ENCODE measurements around the gene ZNF628. TPM values are rescaled to one million over a fixed set of nuclear protein-coding genes. Genes with fewer than 3 reads are reported as not detected.

ZNF628 gene
- polyA plus RNA-seq (2011; rRNA removed) (0.36 and 0.48 TPM in 2 replicates), polyA minus RNA-seq (2011; rRNA and poly(A)+ RNA removed) (0.47 and 0.62 TPM in 2 replicates)

- POLR2A ChIA-PET = interaction anchor here (0.7 to 1.3 kb wide), 2 partner anchors 11 to 18 kb away, joined by 3 to 5 read pairs; no protein-coding TSS in a partner anchor
- H3K36me3 ChIP-seq (ENCODE audit: control insufficient read depth, insufficient read depth, low read length) = peaks cover under 1% of the 10 kb centered on the region; the same call in 1 of the 2 replicates
- H3K27me3 ChIP-seq (ENCODE audit: control insufficient read depth, insufficient read depth, low read length) = no peaks in the 10 kb centered on the region
- H3K4me3 ChIP-seq (ENCODE audit: low read depth, low read length) = peak within 1 kb of the TSS; percentile 58
- CTCF ChIA-PET = interaction anchor here (1.0 to 5.4 kb wide), 5 partner anchors 9 to 28 kb away, joined by 3 to 45 read pairs (median 7); no protein-coding TSS in a partner anchor
- peak; percentile 74 for DNase-seq (ENCODE audit: low read depth)
- TF ChIP-seq CTCF (IDR thresholded peaks at IDR 0.05; ENCODE audit: insufficient read depth, low read depth, low read length) = no peak
These were observed at the start of gene ZNF628 for GRCh38 chr19:55476100-55476775. Gene ZNF628, plus strand, starts transcription at chr19:55476617. Its CDS starts 3,294 bp downstream, at chr19:55479911.

- no peak for DNase-seq (ENCODE audit: low read depth)
- TF ChIP-seq CTCF (IDR thresholded peaks at IDR 0.05; ENCODE audit: insufficient read depth, low read depth, low read length) = no peak
- Histone ChIP-seq H3K27me3 (ENCODE audit: control insufficient read depth, insufficient read depth, low read length) (no peaks in the 10 kb centered on the region; the same call in 1 of the 2 replicates), H3K36me3 (ENCODE audit: control insufficient read depth, insufficient read depth, low read length) (no peaks in the 10 kb centered on the region), H3K4me3 (ENCODE audit: low read depth, low read length) (no peak overlapping the region)
- ChIA-PET POLR2A (no interaction called here), CTCF (no interaction called here)
These were observed 45.2 kb upstream of the ZNF628 start for GRCh38 chr19:55431183-55431582.

GRCh38 chr19:55432241-55432959, 44.0 kb upstream of the ZNF628 start:
- no peak for TF ChIP-seq CTCF (IDR thresholded peaks at IDR 0.05; ENCODE audit: insufficient read depth, low read depth, low read length)
- ChIA-PET CTCF (interaction anchor here (0.8 kb wide), 1 partner anchor 15 kb away, joined by 3 read pairs; no protein-coding TSS in a partner anchor), POLR2A (no interaction called here)
- no peak for DNase-seq (ENCODE audit: low read depth)
- no peaks in the 10 kb centered on the region for H3K36me3 ChIP-seq (ENCODE audit: control insufficient read depth, insufficient read depth, low read length)
- H3K4me3 ChIP-seq (ENCODE audit: low read depth, low read length) = no peak overlapping the region
- no peaks in the 10 kb centered on the region for H3K27me3 ChIP-seq (ENCODE audit: control insufficient read depth, insufficient read depth, low read length)

GRCh38 chr19:55433292-55433691, 43.1 kb upstream of the ZNF628 start:
- H3K36me3 ChIP-seq (ENCODE audit: control insufficient read depth, insufficient read depth, low read length) = no peaks in the 10 kb centered on the region
- TF ChIP-seq CTCF (IDR thresholded peaks at IDR 0.05; ENCODE audit: insufficient read depth, low read depth, low read length) = no peak
- ChIA-PET POLR2A (no interaction called here), CTCF (no interaction called here)
- no peak for DNase-seq (ENCODE audit: low read depth)
- H3K27me3 ChIP-seq (ENCODE audit: control insufficient read depth, insufficient read depth, low read length) = no peaks in the 10 kb centered on the region
- H3K4me3 ChIP-seq (ENCODE audit: low read depth, low read length) = no peak overlapping the region

- no peak for DNase-seq (ENCODE audit: low read depth)
- Histone ChIP-seq H3K27me3 (ENCODE audit: control insufficient read depth, insufficient read depth, low read length) (peaks cover 2% of the 10 kb centered on the region; the same call in 1 of the 2 replicates), H3K36me3 (ENCODE audit: control insufficient read depth, insufficient read depth, low read length) (no peaks in the 10 kb centered on the region), H3K4me3 (ENCODE audit: low read depth, low read length) (no peak overlapping the region)
- TF ChIP-seq CTCF (IDR thresholded peaks at IDR 0.05; ENCODE audit: insufficient read depth, low read depth, low read length) = no peak
- ChIA-PET CTCF (no interaction called here), POLR2A (no interaction called here)
These were observed 42.0 kb upstream of the ZNF628 start for GRCh38 chr19:55434356-55434919.
